ENCODE measurements around the gene IL6ST. TPM values are rescaled to one million over a fixed set of nuclear protein-coding genes. Genes with fewer than 3 reads are reported as not detected.

IL6ST gene
- total RNA-seq, 2 experiments from 2014 or later, result 377 to 404 TPM

DNA sequence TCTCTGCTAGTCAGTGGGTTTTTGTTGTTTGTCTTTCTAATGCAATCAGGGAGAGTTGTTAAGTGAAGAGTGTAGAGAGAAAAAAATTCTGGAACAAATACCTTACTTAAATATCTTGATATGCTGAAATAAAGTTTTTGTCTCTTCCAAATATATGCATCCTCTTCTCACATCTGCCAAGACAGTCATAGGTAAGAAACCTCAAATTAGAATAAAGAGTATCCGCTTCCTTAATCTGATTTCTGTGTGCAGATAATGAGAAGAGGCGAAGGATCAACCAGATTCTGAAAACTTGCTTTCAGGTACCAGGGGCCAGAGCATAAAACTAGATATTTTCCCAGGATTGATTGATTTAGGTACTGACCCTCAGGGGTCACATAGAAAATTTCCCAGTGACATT is 11.3 kb upstream of the IL6ST start:
- H3K27ac Mint-ChIP-seq, result peak overlapping the region; percentile 68
- peaks cover 19% of the 10 kb centered on the region for H3K4me1 ChIP-seq (ENCODE audit: insufficient read depth, low read length)

DNA sequence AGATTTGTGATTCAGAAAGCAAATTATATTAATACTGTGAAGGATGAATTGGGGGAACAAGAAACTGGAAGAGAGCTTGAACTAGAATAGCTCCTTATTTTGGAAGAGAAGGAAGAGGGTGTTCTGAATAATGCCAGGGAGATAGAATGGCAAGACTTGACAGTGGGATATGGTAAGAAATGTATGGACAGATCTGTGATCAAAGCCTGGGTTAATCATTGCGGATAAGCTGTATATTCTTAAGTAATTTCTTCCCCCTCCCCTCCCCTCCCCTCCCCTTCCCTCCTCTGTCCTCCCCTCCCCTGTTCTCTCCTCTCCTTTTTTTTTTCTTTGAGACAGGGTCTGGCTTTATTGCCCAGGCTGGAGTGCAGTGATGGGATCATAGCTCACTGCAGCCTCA is 10.1 kb upstream of the IL6ST start:
- Histone ChIP-seq H3K27ac (ENCODE audit: low read depth in 1 of 2, low read length in 2 of 2) (no peak overlapping the region), H3K4me1 (ENCODE audit: insufficient read depth, low read length) (peaks cover 13% of the 10 kb centered on the region), H3K27me3 (ENCODE audit: control insufficient read depth in 1 of 2, insufficient read depth in 2 of 2, low read length in 2 of 2) (no peaks in the 10 kb centered on the region), H3K36me3 (ENCODE audit: insufficient read depth, low read length) (no peaks in the 10 kb centered on the region), H3K4me3 (ENCODE audit: low read length) (no peak overlapping the region), H3K9me3 (ENCODE audit: control insufficient read depth in 1 of 2, insufficient read depth in 1 of 2, low read length in 2 of 2) (peaks cover 0 to 4% of the 10 kb centered on the region in 2 experiments)
- H3K9me3 Mint-ChIP-seq, result peaks cover 2% of the 10 kb centered on the region
- intact Hi-C loops (cut with DNase I, micrococcal nuclease), result no loop called here
- TF ChIP-seq, protein P1, sequence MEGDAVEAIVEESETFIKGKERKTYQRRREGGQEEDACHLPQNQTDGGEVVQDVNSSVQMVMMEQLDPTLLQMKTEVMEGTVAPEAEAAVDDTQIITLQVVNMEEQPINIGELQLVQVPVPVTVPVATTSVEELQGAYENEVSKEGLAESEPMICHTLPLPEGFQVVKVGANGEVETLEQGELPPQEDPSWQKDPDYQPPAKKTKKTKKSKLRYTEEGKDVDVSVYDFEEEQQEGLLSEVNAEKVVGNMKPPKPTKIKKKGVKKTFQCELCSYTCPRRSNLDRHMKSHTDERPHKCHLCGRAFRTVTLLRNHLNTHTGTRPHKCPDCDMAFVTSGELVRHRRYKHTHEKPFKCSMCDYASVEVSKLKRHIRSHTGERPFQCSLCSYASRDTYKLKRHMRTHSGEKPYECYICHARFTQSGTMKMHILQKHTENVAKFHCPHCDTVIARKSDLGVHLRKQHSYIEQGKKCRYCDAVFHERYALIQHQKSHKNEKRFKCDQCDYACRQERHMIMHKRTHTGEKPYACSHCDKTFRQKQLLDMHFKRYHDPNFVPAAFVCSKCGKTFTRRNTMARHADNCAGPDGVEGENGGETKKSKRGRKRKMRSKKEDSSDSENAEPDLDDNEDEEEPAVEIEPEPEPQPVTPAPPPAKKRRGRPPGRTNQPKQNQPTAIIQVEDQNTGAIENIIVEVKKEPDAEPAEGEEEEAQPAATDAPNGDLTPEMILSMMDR (IDR thresholded peaks at IDR 0.05), result no peak
- H3K27ac Mint-ChIP-seq, result peak overlapping the region; percentile 68
- no peak overlapping the region for H3K4me3 Mint-ChIP-seq
- no peaks in the 10 kb centered on the region for H3K36me3 Mint-ChIP-seq (ENCODE audit: low read depth)
- peaks cover 45% of the 10 kb centered on the region for H3K4me1 Mint-ChIP-seq (ENCODE audit: low read depth)
- DNase-seq (no peak), ATAC-seq (ENCODE audit: poor library complexity) (no peak)
- ChIA-PET POLR2A (interaction anchor here (1.4 kb wide), 1 partner anchor 10 kb away, joined by 7 read pairs; the partner anchor contains the start of gene IL6ST), CTCF (interaction anchor here (0.6 to 0.7 kb wide), 2 partner anchors 34 to 98 kb away, joined by 3 read pairs; no protein-coding TSS in a partner anchor)
- H3K27me3 Mint-ChIP-seq, result no peaks in the 10 kb centered on the region

More for the DNA sequence above, 11.3 kb upstream of the IL6ST start:
- Histone ChIP-seq H3K27ac (ENCODE audit: low read depth in 1 of 2, low read length in 2 of 2) (no peak overlapping the region), H3K27me3 (ENCODE audit: control insufficient read depth in 1 of 2, insufficient read depth in 2 of 2, low read length in 2 of 2) (no peaks in the 10 kb centered on the region), H3K36me3 (ENCODE audit: insufficient read depth, low read length) (no peaks in the 10 kb centered on the region), H3K9me3 (ENCODE audit: control insufficient read depth in 1 of 2, insufficient read depth in 1 of 2, low read length in 2 of 2) (peaks cover 0 to 4% of the 10 kb centered on the region in 2 experiments), H3K4me3 (ENCODE audit: low read length) (no peak overlapping the region)
- ChIA-PET POLR2A (interaction anchor here (1.0 kb wide), 1 partner anchor 11 kb away, joined by 10 read pairs; the partner anchor contains the start of gene IL6ST), CTCF (no interaction called here)
- ATAC-seq (ENCODE audit: poor library complexity) (peak; percentile 77), DNase-seq (peak in 1 of 14 experiments; percentile 43)
- TF ChIP-seq, protein P1 (IDR thresholded peaks at IDR 0.05), result no peak
- intact Hi-C loops (cut with DNase I, micrococcal nuclease), result no loop called here
- peaks cover 52% of the 10 kb centered on the region for H3K4me1 Mint-ChIP-seq (ENCODE audit: low read depth)
- H3K36me3 Mint-ChIP-seq (ENCODE audit: low read depth), result no peaks in the 10 kb centered on the region
- H3K9me3 Mint-ChIP-seq, result peaks cover 2% of the 10 kb centered on the region
- H3K4me3 Mint-ChIP-seq, result peak overlapping the region; percentile 23
- no peaks in the 10 kb centered on the region for H3K27me3 Mint-ChIP-seq

DNA sequence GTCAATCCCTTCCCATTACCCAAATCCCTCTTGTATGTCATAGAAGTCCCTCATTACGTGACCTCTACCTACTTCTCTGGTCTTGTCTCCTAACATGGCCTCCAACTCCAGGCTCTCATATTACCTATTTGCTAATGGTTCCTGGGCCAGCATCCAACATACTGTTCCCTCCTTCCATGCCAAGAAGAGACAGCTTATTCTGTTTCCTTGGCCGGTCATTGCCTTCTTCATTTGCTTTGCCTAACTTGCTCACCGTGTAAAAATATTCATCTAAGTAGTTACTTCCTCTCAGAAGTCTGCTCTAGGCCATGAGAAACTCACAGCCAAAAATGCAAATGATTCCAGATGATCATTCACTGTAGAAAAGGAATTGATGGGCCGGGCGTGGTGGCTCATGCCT is 8.9 kb upstream of the IL6ST start:
- Mint-ChIP-seq H3K36me3 (ENCODE audit: low read depth) (no peaks in the 10 kb centered on the region), H3K27me3 (no peaks in the 10 kb centered on the region), H3K9me3 (peaks cover 2% of the 10 kb centered on the region), H3K27ac (no peak overlapping the region), H3K4me1 (ENCODE audit: low read depth) (peaks cover 40% of the 10 kb centered on the region), H3K4me3 (no peak overlapping the region)
- no peak for DNase-seq
- intact Hi-C loops (cut with DNase I, micrococcal nuclease), result no loop called here
- peaks cover 0 to 4% of the 10 kb centered on the region in 2 experiments for H3K9me3 ChIP-seq (ENCODE audit: control insufficient read depth in 1 of 2, insufficient read depth in 1 of 2, low read length in 2 of 2)
- TF ChIP-seq, protein P1 (IDR thresholded peaks at IDR 0.05), result no peak
- H3K27me3 ChIP-seq (ENCODE audit: control insufficient read depth in 1 of 2, insufficient read depth in 2 of 2, low read length in 2 of 2), result no peaks in the 10 kb centered on the region
- H3K4me1 ChIP-seq (ENCODE audit: insufficient read depth, low read length), result peaks cover 12% of the 10 kb centered on the region
- no peak for ATAC-seq (ENCODE audit: poor library complexity)
- CTCF ChIA-PET, result no interaction called here
- H3K36me3 ChIP-seq (ENCODE audit: insufficient read depth, low read length), result no peaks in the 10 kb centered on the region
- no peak overlapping the region for H3K27ac ChIP-seq (ENCODE audit: low read depth in 1 of 2, low read length in 2 of 2)
- H3K4me3 ChIP-seq (ENCODE audit: low read length), result no peak overlapping the region
- POLR2A ChIA-PET, result interaction anchor here (0.8 to 3.6 kb wide), 2 partner anchors 8 to 9 kb away, joined by 3 to 23 read pairs; partner anchors contain the start of gene IL6ST

Measured in CD4-positive, alpha-beta T cell (primary cell).